NCI-H82 treated with DMSO at 0.1 percent for 48 hours (cell line): ENCODE data around the gene PITHD1.
"Not testable (repeated sequence)": the region's sequence is repeated elsewhere in the genome, so short reads cannot be mapped to it uniquely, and the experiment has no call there.

ENCODE experiments used
- DNase-seq: peaks from one replicate; lab custom pipeline; 2025; ENCODE audit not compliant: unreplicated experiment; lab: John Stamatoyannopoulos, UW

PITHD1 gene

DNA sequence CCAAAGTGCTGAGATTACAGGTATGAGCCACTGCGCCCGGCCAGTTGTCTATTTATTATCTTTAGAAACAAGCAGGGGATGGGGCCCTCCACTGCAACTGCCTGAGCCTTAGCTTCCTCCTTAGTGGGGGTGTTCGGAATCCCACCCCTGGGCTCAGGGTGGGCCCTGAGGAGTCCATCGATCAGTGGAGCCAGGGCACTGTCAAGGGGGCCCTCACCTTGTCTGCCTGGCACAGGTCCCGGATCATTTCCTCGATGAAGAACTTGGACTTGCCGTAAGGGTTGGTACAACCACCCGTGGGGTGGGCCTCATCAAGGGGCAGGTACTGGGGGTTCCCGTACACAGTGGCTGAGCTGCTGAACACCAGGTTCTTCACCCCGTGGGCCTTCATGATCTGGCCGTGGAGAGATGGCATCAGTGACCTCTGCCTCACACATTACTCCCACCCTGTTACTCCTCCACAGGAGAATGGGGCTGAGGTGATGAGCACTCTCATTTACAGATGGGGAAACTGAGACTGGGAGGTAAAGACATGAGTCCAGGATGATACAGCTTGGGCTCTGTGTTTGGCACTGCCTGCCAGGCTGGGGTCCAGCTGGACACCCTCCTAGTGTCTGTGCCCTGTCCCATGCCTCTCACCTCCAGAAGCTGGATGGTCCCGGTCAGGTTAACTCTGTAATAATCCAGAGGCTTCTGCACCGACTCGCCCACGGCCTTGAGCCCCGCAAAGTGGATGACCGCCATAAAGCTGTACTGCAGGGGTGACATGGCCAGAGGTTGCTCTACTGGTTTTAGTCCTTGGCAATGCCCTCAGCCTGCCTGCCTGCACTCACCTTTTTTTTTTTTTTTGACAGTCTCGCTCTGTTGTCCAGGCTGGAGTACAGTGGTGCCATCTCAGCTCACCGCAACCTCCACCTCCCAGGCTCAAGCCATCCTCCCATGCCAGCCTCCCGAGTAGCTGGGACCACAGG is 19.5 kb downstream of the PITHD1 start:
- no peak for DNase-seq

GRCh38 chr1:23798662-23799142 is 20.5 kb downstream of the PITHD1 start:
- DNase-seq, result no peak

GRCh38 chr1:23799255-23799569 is 21.0 kb downstream of the PITHD1 start:
- DNase-seq, result no peak

DNA sequence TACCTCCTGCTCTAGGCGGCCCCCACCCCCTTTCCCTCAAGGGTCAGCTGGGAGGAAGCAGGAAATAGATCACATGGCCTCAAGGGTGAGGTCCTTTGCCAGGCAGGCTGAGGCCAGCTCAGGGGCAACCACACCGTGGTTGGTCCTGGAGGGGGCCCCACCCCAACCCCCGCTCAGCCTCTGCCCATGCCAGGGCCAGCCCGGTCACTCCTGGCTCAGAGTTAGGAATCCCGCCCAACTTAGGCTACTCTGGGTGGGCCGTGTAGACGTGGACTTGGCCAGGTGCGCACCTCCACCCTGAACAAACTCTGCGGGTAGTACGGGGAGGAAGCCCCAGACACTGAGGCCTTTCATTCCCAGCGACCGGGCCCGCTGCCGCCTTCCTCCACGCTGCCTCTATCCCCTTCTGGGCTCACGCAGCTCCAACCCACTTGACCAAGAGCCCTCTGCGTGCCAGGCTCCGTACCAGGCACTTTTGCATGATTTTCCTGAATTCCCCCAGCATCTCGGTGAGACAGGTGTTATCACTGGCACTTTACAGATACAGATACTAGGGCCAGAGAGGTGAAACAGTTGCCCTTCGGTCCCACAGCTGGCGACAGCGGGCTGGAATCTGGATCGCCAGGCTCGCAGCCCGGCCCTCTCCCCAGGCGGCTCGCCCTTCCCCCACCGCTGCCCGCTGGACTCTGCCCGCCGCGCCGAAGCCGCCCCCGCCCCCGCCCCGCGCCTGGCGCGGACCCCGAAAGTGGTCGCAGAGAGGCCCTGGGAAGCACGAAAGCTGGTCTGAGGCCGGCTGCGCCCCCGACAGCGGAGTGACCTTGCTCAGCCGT is 21.6 kb downstream of the PITHD1 start:
- DNase-seq, result no peak

DNA sequence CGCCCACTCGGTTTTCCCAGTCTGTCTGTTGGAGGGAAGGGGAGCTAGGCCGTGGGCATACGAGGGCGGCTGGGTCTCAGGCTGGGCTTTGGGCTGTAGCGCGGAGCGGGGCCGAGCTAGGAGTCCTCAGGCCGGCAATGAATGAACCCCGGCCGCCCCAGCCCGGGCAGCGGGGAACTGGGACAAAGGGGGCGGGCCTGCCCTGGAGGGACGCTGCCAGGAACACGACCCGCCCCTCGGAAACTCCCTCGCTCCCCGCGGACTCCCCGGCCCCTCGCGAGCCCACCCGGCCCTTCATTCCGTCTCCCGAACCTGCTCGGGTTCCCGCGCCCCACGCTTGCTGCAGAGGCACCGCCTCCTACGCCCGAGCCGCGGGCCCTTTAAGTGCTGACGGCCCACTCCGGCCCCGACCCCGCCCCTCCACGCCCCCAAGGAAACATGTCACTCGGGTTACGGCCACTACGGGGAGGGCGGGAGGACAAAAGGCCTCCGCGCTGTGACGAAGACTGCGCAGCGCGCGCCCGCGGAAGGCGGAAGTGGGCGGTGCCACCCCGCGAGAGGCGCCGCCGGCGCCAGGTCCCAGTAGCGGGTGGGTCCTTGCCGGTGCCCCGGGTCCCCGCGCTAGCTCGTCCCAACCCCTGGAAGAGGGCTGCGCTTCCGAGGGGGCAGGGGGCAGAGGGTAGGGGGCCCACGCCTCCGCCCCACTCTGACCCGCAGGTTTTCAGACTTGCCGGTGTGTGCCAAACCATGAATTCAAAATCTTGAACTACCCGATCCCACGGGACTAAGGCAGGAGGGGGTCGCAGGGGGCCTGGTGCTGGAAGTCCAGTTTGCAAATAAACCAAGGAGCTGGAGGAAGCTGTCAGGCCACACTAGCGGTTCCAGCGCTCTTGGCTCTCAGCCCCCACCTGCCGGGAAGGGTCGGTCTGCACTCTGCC is 22.5 kb downstream of the PITHD1 start, which contains the start of gene GALE:
TSS of gene GALE (minus strand) at position 355 of the 938 bp plus-strand sequence. CDS start 1,747 bp downstream, outside the sequence.
- DNase-seq, result peak; percentile 83

DNA sequence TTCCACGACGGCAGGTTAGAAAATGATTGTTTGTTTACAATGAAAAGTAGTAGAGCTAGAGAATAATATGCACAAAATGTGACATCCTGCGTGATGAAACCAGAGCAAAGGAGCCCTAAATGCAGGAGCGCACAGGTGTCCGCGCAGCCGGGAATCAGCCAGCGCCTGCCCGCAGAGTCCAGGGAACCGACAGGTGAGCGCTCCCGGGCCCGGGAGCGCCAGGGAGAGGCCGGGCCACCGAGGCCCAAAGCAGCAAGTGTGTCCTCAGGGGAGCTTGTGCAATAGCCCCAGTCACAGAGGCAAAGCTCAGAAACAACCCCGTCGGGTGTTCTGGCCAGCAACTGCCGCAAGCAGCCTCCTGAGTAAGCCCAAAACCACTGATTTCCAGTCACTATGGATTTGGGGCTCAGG is 23.1 kb downstream of the PITHD1 start:
- DNase-seq, result no peak

DNA sequence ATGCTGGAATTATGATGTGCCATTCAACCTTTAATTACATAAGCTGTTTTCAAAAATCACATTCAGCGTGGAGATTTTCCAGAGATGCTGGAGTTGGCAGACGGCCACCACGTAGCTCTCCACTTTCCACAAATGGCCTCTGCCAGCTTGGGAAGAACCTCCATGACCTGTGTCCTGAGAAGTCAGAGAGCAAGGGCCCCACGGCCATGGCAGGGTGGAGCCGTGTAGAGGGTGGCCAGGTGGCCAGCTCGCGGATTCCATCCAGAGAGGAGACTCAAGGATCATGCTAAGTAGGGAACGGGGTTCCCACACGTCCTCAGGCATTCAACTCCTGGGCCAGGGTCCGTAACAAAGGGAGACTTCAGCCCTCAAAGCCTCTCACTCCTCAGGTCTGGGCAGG is 23.7 kb downstream of the PITHD1 start:
- no peak for DNase-seq

DNA sequence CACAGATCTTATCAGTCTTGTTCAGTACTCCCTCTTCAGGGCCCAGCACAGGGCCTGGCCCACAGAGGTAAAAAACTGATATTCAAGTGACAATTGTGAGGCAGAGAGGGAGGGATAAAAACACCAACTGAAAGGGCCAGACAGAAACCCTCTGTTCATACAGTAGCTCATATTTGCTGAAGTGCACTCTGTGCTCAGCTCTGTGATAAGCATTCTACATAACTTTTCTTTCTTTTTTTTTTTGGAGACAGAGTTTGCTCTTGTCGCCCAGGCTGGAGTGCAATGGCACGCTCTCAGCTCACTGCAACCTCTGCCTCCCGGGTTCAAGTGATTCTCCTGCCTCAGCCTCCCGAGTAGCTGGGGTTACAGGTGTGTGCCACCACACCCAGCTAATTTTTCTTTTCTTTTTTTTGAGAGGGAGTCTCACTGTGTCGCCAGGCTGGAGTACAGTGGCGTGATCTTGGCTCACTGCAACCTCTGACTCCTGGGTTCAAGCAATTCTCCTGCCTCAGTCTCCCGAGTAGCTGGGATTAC is 24.7 kb downstream of the PITHD1 start:
- DNase-seq, result not testable (repeated sequence)

DNA sequence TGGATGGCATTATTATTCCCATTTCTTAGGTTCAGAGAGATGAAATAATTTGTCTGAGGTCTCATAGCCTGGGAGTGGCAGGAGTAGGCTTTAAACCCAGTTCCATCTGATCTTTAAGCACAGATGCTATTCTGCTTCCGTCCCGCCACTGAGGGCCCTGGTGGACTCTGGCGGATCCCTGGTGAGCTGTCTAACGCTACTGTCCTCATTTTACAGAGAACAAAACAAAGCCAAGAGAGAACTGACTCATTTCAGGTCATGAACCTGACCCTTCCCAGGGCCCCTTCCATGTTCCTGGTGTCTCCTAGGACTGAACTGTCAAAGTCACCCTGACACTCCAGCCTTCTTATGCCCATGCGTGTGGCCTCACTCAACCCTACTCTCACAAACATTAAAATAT is 25.5 kb downstream of the PITHD1 start:
- DNase-seq, result no peak

GRCh38 chr1:23804183-23804835 is 26.1 kb downstream of the PITHD1 start:
- DNase-seq, result no peak

- DNase-seq, result no peak
Measured at GRCh38 chr1:23805025-23805424, 26.8 kb downstream of the PITHD1 start.

DNA sequence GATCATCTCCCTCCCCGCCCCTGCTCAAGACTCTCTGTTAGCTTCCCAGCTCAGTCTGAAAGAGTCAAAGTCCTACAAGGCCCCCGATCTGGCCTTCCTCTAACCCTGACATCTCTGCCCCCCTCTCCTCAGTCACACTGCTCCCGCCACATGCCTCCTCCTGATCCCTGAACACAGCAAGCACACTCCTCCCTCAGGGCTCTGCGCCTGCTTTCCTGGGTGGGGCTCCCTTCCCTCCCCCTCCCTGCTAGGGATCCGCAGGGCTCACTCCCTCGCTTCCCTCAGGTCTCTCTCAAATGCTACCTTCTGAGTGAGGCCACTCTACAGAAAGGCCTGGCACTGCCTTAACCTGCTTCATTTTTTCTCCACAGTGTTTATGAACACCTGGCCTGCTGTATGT is 28.1 kb downstream of the PITHD1 start:
- DNase-seq, result no peak

DNA sequence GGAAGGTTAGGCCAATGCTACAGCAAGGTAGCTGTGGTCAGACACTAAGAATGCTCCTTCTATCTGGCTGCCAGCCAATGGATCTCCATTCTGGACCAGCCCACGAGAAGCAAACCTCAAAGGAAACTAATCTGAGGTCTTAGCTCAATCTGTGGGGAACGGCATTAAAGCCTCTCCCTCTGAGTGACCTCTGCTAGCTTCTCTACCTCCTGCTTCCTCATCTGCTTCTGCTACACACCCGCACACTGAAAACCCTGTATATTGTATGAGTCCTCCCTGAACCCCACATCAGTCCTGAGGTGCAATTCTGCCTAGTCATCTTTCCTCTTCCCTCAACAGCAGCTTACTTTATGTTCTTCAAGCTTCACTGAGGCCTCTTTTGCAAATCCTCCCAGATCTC is 29.2 kb downstream of the PITHD1 start:
- DNase-seq, result no peak

GRCh38 chr1:23809751-23810171 is 31.5 kb downstream of the PITHD1 start:
- DNase-seq, result peak; percentile 58

- no peak for DNase-seq
Measured at GRCh38 chr1:23810818-23811540, 32.8 kb downstream of the PITHD1 start.

GRCh38 chr1:23814016-23814415 is 35.8 kb downstream of the PITHD1 start:
- no peak for DNase-seq

GRCh38 chr1:23816361-23816760 is 38.1 kb downstream of the PITHD1 start:
- DNase-seq, result no peak

- no peak for DNase-seq
Measured at GRCh38 chr1:23816906-23817305, 38.7 kb downstream of the PITHD1 start.

DNA sequence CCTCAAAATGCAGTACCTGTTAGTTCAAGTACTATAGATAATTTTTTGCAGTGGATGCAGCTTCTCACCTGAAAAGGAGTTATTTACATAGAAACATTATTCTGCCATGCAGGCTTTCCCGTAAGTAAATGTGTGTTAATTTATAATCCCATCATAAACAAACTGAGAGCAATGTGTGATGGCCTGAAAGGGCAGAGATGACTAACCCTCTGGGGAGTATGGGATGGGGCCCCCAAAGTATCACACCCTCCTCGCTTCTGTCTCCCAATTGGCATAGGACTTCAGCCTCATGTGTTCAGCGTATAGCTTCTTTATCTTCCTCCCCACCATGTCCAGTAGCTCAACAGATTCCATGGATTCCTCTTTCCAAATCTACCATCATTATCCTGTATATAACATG is 39.4 kb downstream of the PITHD1 start:
- DNase-seq, result no peak
